Head of caudate nucleus (tissue), 42 donors: Measurements from ENCODE around the gene NEB.
"Not testable (repeated sequence)": the region's sequence is repeated elsewhere in the genome, so short reads cannot be mapped to it uniquely, and the experiment has no call there.

Experiments used
- DNase-seq, 42 donors: peaks; one replicate each; pipeline versions ENCODE4 v3.0.0 to v3.0.0-alpha.2; 2020 to 2021; ENCODE audit warnings: mixed read lengths in 7 of 42
- intact Hi-C: fragments of 100-400 bp; cut with DNase I; formaldehyde crosslinking; loops from one replicate; pipeline ENCODE4 v1.15.0; 2022

Gene NEB

GRCh38 chr2:151596903-151597608 is 137.2 kb downstream of the NEB start:
- intact Hi-C loops, DNase-seq: not testable (repeated sequence)

GRCh38 chr2:151591908-151592255 is 142.4 kb downstream of the NEB start:
- DNase-seq: peak in 1 of 42 donors; percentile 26

GRCh38 chr2:151591250-151591907 is 142.9 kb downstream of the NEB start:
- intact Hi-C loops: not testable (repeated sequence)
- peak in 2 of 42 donors; percentile 23 to 32 for DNase-seq

More at GRCh38 chr2:151591908-151592255, 142.4 kb downstream of the NEB start:
- intact Hi-C loops: not testable (repeated sequence)

- intact Hi-C loops, DNase-seq: not testable (repeated sequence)
Measured at GRCh38 chr2:151581300-151581699, 153.0 kb downstream of the NEB start.

GRCh38 chr2:151580697-151581096 is 153.6 kb downstream of the NEB start:
- intact Hi-C loops, DNase-seq: not testable (repeated sequence)

GRCh38 chr2:151577116-151577515 is 157.2 kb downstream of the NEB start:
- DNase-seq: no peak
- intact Hi-C loops: no loop called here

- DNase-seq: no peak
- intact Hi-C loops: no loop called here
Measured at GRCh38 chr2:151576080-151576479, 158.2 kb downstream of the NEB start.

- no peak for DNase-seq
- intact Hi-C loops: no loop called here
Measured at GRCh38 chr2:151575338-151575737, 158.9 kb downstream of the NEB start.

- intact Hi-C loops: no loop called here
- no peak for DNase-seq
Measured at GRCh38 chr2:151570191-151570590, 164.1 kb downstream of the NEB start.

GRCh38 chr2:151569167-151569566 is 165.1 kb downstream of the NEB start:
- intact Hi-C loops: no loop called here
- no peak for DNase-seq

- intact Hi-C loops: no loop called here
- DNase-seq: peak in 1 of 42 donors; percentile 23
Measured at GRCh38 chr2:151568501-151568900, 165.8 kb downstream of the NEB start.

- intact Hi-C loops: no loop called here
Measured at GRCh38 chr2:151567006-151567405, 167.3 kb downstream of the NEB start.

GRCh38 chr2:151562398-151562797 is 171.9 kb downstream of the NEB start:
- intact Hi-C loops: no loop called here

More at GRCh38 chr2:151567006-151567405, 167.3 kb downstream of the NEB start:
- no peak for DNase-seq

GRCh38 chr2:151560289-151560688 is 174.0 kb downstream of the NEB start:
- intact Hi-C loops: no loop called here
- no peak for DNase-seq

More at GRCh38 chr2:151562398-151562797, 171.9 kb downstream of the NEB start:
- no peak for DNase-seq

GRCh38 chr2:151559431-151559830 is 174.8 kb downstream of the NEB start:
- intact Hi-C loops, DNase-seq: not testable (repeated sequence)

- intact Hi-C loops, DNase-seq: not testable (repeated sequence)
Measured at GRCh38 chr2:151557883-151558282, 176.4 kb downstream of the NEB start.

GRCh38 chr2:151556121-151556520 is 178.2 kb downstream of the NEB start:
- no peak for DNase-seq
- intact Hi-C loops: no loop called here

- DNase-seq: no peak
- intact Hi-C loops: no loop called here
Measured at GRCh38 chr2:151552287-151552686, 182.0 kb downstream of the NEB start.

- intact Hi-C loops: no loop called here
- DNase-seq: no peak
Measured at GRCh38 chr2:151551556-151551955, 182.7 kb downstream of the NEB start.

- no peak for DNase-seq
- intact Hi-C loops: no loop called here
Measured at GRCh38 chr2:151549191-151549590, 185.1 kb downstream of the NEB start.

- peak in 25 of 42 donors; percentile 3 to 77 (median 34) for DNase-seq
- intact Hi-C loops: no loop called here
Measured at GRCh38 chr2:151544449-151544848, 189.8 kb downstream of the NEB start.
